Esophagus muscularis mucosa (tissue), 4 donors: Measurements from ENCODE around the gene APOL2. TPM values are rescaled to one million over a fixed set of nuclear protein-coding genes. Genes with fewer than 3 reads are reported as not detected.

Source experiments
- DNase-seq: peaks from one replicate; pipeline ENCODE4 v3.0.0-alpha.2; 2017; ENCODE audit errors: extremely low spot score
- H3K27ac ChIP-seq, 4 donors: fragments of 200-600 bp; sonication (generic); replicated peaks in 1 of 4; 1 replicate in 3 of 4; 2 replicates in 1 of 4; pipeline ENCODE4 v1.5.1; 2016 to 2019; ENCODE audit warnings: mild to moderate bottlenecking in 1 of 4
- H3K27me3 ChIP-seq, 4 donors: fragments of 200-600 bp; sonication (generic); one replicate each; pipeline versions ENCODE4 v1.5.1 to v1.6.0; 2016 to 2019
- H3K36me3 ChIP-seq, 4 donors: fragments of 200-600 bp; sonication (generic); one replicate each; pipeline ENCODE4 v1.5.1; 2016 to 2019
- H3K4me1 ChIP-seq, 4 donors: fragments of 200-600 bp; sonication (generic); one replicate each; pipeline ENCODE4 v1.5.1; 2016 to 2019
- H3K4me3 ChIP-seq, 4 donors: fragments of 200-600 bp; sonication (generic); 1 replicate in 2 of 4; 2 replicates in 2 of 4; pipeline ENCODE4 v1.5.1; 2016 to 2019; ENCODE audit warnings: mild to moderate bottlenecking in 4 of 4, moderate library complexity in 1 of 4
- H3K9me3 ChIP-seq, 4 donors: fragments of 200-600 bp; sonication (generic); 1 replicate in 3 of 4; 2 replicates in 1 of 4; pipeline ENCODE4 v1.5.1; 2016 to 2019
- EP300 ChIP-seq: sonication (generic); formaldehyde crosslinking; IDR thresholded peaks from one replicate; pipeline ENCODE4 v1.6.1; 2017; ENCODE audit warnings: antibody characterized with exemption
- POLR2A ChIP-seq: fragments of 450-650 bp; IDR thresholded peaks from one replicate; pipeline ENCODE4 v1.6.1; 2017; ENCODE audit warnings: antibody characterized with exemption, moderate library complexity, mild to moderate bottlenecking, low read depth
- POLR2AphosphoS5 ChIP-seq, 2 donors: sonication (generic); formaldehyde crosslinking; IDR thresholded peaks; one replicate each; pipeline ENCODE4 v1.6.1; 2017; ENCODE audit warnings: antibody characterized with exemption in 2 of 2
- WGBS: methylation state at CpG from one replicate; pipeline ENCODE4 v1.1.5; 2018; 5-methylcytosine and 5-hydroxymethylcytosine counted together
- intact Hi-C: fragments of 100-400 bp; cut with DNase I; formaldehyde crosslinking; loops from one replicate; pipeline ENCODE4 v1.15.1; 2023
- total RNA-seq, 4 donors: library from RNA; depleted of rRNA; stranded (reverse); fragments of >200 nt; gene quantifications; one replicate each; pipeline versions ENCODE4 v1.1.0 to v1.2.1, GENCODE V29; 2016
- TF ChIP-seq, protein P1 (sequence below), 3 experiments: fragments of 200-600 bp in 2 of 3; fragments of 450-650 bp in 1 of 3; sonication (generic) in 2 of 3; IDR thresholded peaks; one replicate each; pipeline ENCODE4 v1.5.1; 2017 to 2019; ENCODE audit warnings: antibody characterized with exemption in 3 of 3, mild to moderate bottlenecking in 2 of 3, moderate library complexity in 1 of 3

Gene APOL2
- total RNA-seq, 4 donors from 2014 or later: 22.0 to 41.9 (median 34.4) TPM

- no peak overlapping the region for H3K4me3 ChIP-seq
- H3K4me1 ChIP-seq: peaks cover 24 to 49% (median 34%) of the 10 kb centered on the region in 4 donors
- H3K27me3 ChIP-seq: no peaks in the 10 kb centered on the region
- intact Hi-C loops: loop anchor here (5.0 kb wide), 1 partner anchor 38 kb away; the partner anchor contains the start of gene APOL2
- H3K36me3 ChIP-seq: no peaks in the 10 kb centered on the region
- no peak overlapping the region for H3K27ac ChIP-seq
- TF ChIP-seq POLR2A (no peak), POLR2AphosphoS5 (IDR thresholded peaks at IDR 0.05) (no peak), EP300 (no peak)
- TF ChIP-seq, protein P1, sequence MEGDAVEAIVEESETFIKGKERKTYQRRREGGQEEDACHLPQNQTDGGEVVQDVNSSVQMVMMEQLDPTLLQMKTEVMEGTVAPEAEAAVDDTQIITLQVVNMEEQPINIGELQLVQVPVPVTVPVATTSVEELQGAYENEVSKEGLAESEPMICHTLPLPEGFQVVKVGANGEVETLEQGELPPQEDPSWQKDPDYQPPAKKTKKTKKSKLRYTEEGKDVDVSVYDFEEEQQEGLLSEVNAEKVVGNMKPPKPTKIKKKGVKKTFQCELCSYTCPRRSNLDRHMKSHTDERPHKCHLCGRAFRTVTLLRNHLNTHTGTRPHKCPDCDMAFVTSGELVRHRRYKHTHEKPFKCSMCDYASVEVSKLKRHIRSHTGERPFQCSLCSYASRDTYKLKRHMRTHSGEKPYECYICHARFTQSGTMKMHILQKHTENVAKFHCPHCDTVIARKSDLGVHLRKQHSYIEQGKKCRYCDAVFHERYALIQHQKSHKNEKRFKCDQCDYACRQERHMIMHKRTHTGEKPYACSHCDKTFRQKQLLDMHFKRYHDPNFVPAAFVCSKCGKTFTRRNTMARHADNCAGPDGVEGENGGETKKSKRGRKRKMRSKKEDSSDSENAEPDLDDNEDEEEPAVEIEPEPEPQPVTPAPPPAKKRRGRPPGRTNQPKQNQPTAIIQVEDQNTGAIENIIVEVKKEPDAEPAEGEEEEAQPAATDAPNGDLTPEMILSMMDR (IDR thresholded peaks at IDR 0.05): no peak
- H3K9me3 ChIP-seq: no peaks in the 10 kb centered on the region
- no peak for DNase-seq
- WGBS: 80% methylated on average over 1 of the region's 5 CpGs
Observed at GRCh38 chr22:36199001-36199551, 40.3 kb downstream of the APOL2 start.

GRCh38 chr22:36198536-36198935, 40.8 kb downstream of the APOL2 start:
- Histone ChIP-seq H3K36me3 (no peaks in the 10 kb centered on the region), H3K4me3 (no peak overlapping the region), H3K27ac (no peak overlapping the region), H3K27me3 (no peaks in the 10 kb centered on the region), H3K4me1 (peaks cover 24 to 49% (median 34%) of the 10 kb centered on the region in 4 donors), H3K9me3 (no peaks in the 10 kb centered on the region)
- intact Hi-C loops: loop anchor here (5.0 kb wide), 1 partner anchor 39 kb away; the partner anchor contains the start of gene APOL2
- TF ChIP-seq, protein P1 (IDR thresholded peaks at IDR 0.05): no peak
- TF ChIP-seq POLR2A: no peak
- TF ChIP-seq POLR2AphosphoS5 (IDR thresholded peaks at IDR 0.05): no peak
- TF ChIP-seq EP300: no peak
- DNase-seq: no peak
- WGBS: 90% methylated on average over 3 of the region's 3 CpGs

- intact Hi-C loops: loop anchor here (5.0 kb wide), 1 partner anchor 40 kb away; the partner anchor contains the start of gene APOL2
- H3K36me3 ChIP-seq: no peaks in the 10 kb centered on the region
- H3K9me3 ChIP-seq: no peaks in the 10 kb centered on the region
- no peak for DNase-seq
- TF ChIP-seq EP300 (no peak), POLR2A (no peak), POLR2AphosphoS5 (IDR thresholded peaks at IDR 0.05) (no peak)
- TF ChIP-seq, protein P1 (IDR thresholded peaks at IDR 0.05): no peak
- H3K4me1 ChIP-seq: peaks cover 24 to 47% (median 33%) of the 10 kb centered on the region in 4 donors
- no peak overlapping the region for H3K4me3 ChIP-seq
- WGBS: 71% methylated on average over 8 of the region's 8 CpGs
- H3K27me3 ChIP-seq: no peaks in the 10 kb centered on the region
- H3K27ac ChIP-seq: peak overlapping the region; percentile 13 to 28 (median 23)
Observed at GRCh38 chr22:36197514-36198146, 41.7 kb downstream of the APOL2 start.

DNA sequence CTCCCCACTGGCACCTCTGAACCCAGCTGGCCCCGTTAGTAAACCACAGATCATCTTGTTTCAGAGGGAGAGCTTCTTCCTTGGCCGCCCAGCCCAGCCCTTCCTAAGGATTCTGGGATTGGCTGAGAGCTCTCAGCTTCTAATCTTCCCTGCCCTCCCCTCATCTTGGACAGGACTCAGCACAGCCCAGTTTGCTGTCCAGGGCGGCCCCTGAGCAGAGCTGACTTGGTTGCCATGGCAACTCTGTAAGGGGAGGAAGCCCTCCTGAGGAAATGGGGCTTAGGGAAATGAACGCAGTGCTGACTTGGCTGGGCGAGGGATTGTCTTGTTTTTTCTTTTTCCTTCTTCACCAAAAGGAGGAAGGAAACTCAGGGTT, 42.3 kb downstream of the APOL2 start:
- no peaks in the 10 kb centered on the region for H3K36me3 ChIP-seq
- DNase-seq: no peak
- H3K4me3 ChIP-seq: no peak overlapping the region
- no peaks in the 10 kb centered on the region for H3K9me3 ChIP-seq
- TF ChIP-seq POLR2AphosphoS5 (IDR thresholded peaks at IDR 0.05) (no peak), EP300 (no peak), POLR2A (no peak)
- TF ChIP-seq, protein P1 (IDR thresholded peaks at IDR 0.05): no peak
- H3K27me3 ChIP-seq: no peaks in the 10 kb centered on the region
- intact Hi-C loops: loop anchor here (5.0 kb wide), 1 partner anchor 40 kb away; the partner anchor contains the start of gene APOL2
- 36% methylated on average over 4 of the region's 5 CpGs for WGBS
- peak overlapping the region in 3 of 4 donors; percentile 18 to 28 (median 28) for H3K27ac ChIP-seq
- H3K4me1 ChIP-seq: peaks cover 22 to 45% (median 32%) of the 10 kb centered on the region in 4 donors
